ENCODE measurements around the gene RCSD1.
A peak's percentile ranks its signal among the peaks of the same experiment; 100 is the strongest.

RCSD1 gene

GRCh38 chr1:167687919-167688519, 58.0 kb downstream of the RCSD1 start:
- TF ChIP-seq, protein P1, sequence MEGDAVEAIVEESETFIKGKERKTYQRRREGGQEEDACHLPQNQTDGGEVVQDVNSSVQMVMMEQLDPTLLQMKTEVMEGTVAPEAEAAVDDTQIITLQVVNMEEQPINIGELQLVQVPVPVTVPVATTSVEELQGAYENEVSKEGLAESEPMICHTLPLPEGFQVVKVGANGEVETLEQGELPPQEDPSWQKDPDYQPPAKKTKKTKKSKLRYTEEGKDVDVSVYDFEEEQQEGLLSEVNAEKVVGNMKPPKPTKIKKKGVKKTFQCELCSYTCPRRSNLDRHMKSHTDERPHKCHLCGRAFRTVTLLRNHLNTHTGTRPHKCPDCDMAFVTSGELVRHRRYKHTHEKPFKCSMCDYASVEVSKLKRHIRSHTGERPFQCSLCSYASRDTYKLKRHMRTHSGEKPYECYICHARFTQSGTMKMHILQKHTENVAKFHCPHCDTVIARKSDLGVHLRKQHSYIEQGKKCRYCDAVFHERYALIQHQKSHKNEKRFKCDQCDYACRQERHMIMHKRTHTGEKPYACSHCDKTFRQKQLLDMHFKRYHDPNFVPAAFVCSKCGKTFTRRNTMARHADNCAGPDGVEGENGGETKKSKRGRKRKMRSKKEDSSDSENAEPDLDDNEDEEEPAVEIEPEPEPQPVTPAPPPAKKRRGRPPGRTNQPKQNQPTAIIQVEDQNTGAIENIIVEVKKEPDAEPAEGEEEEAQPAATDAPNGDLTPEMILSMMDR (conservative IDR thresholded peaks at IDR 0.05; ENCODE audit: low read depth, low read length), result peak; percentile 95
- no peak overlapping the region for H3K4me3 ChIP-seq (ENCODE audit: low read depth, low read length)
- DNase-seq (ENCODE audit: low read depth), result peak; percentile 92

DNA sequence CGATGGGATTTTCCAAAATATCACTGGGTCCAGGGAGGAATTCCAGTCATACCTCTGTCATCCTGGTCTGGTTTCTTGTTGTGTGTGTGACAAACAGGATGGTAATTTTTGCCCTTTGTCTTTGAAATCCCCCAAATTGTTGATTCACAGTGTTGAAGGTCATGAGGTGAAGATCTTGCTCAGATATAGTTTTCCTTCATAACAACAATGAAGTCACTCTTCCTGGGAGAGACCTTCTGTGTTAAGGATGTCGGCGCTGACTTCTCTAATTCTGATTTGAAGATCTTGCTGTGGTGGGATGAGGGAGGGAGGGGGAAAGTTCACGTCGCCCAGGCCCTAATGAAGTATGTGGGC, 59.5 kb downstream of the RCSD1 start:
- no peak for DNase-seq (ENCODE audit: low read depth)
- TF ChIP-seq, protein P1 (conservative IDR thresholded peaks at IDR 0.05; ENCODE audit: low read depth, low read length), result no peak
- no peak overlapping the region for H3K4me3 ChIP-seq (ENCODE audit: low read depth, low read length)

GRCh38 chr1:167690053-167690452, 60.0 kb downstream of the RCSD1 start:
- H3K4me3 ChIP-seq (ENCODE audit: low read depth, low read length), result no peak overlapping the region
- TF ChIP-seq, protein P1 (conservative IDR thresholded peaks at IDR 0.05; ENCODE audit: low read depth, low read length), result no peak
- DNase-seq (ENCODE audit: low read depth), result no peak

DNA sequence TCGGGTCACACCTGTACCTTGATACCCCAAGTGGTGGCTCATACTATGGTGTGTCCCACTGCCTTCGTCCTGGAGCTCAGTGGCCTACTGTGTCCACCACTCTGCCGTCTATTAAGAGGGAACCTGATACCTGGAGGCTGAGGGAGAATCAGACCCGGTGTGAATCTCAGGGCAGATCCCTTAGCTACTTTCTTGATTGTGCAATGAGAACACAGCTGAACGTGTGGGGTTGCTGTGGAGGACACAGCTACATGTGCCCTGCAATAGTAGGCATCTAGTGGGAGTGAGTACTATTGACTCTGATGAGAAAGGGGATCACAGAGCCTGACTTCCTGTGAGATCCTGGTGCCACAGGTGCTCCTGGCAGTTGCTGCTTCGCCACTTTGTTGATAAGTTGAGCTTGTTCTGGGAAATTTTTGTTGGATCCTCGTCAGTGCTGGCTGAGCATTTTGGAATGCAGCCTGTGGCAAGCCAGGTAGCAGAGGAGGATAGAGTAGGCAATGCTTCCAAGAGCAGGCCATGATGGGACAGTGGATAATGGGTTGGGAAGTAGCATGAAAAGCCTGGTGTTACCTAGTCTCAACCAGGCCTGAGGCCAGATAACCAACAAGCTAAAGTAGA, 63.5 kb downstream of the RCSD1 start:
- DNase-seq (ENCODE audit: low read depth), result no peak
- H3K4me3 ChIP-seq (ENCODE audit: low read depth, low read length), result no peak overlapping the region
- TF ChIP-seq, protein P1 (conservative IDR thresholded peaks at IDR 0.05; ENCODE audit: low read depth, low read length), result no peak

GRCh38 chr1:167694691-167695090, 64.7 kb downstream of the RCSD1 start:
- no peak for DNase-seq (ENCODE audit: low read depth)
- no peak overlapping the region for H3K4me3 ChIP-seq (ENCODE audit: low read depth, low read length)
- TF ChIP-seq, protein P1 (conservative IDR thresholded peaks at IDR 0.05; ENCODE audit: low read depth, low read length), result no peak

DNA sequence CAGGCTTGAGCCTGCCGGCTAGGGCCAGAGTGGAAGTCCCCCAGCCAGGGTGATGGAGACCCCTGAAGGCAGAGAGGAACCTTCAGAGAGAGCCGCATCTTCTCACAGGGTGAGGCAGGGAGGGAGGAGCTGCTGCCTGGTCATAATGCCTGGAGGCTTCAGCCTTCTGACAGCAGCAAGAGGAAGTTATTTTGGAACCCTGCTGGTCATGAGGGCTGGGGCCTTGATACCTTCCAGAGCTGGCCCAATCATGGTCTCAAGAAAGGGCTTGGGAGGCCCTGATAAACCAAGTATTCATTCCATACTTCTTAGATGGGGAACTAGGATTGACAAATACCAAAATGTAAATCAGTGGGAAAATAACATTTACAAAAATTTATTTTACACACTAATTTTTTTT, 65.1 kb downstream of the RCSD1 start:
- TF ChIP-seq, protein P1 (conservative IDR thresholded peaks at IDR 0.05; ENCODE audit: low read depth, low read length), result no peak
- no peak overlapping the region for H3K4me3 ChIP-seq (ENCODE audit: low read depth, low read length)
- peak; percentile 20 for DNase-seq (ENCODE audit: low read depth)
